Measurements from ENCODE around the gene KRTAP9-1. TPM values are rescaled to one million over a fixed set of nuclear protein-coding genes. Genes with fewer than 3 reads are reported as not detected.
A peak's percentile ranks its signal among the peaks of the same experiment; 100 is the strongest.
"Not testable (repeated sequence)": the region's sequence is repeated elsewhere in the genome, so short reads cannot be mapped to it uniquely, and the experiment has no call there.

KRTAP9-1 gene
- total RNA-seq, 1 donor: not detected

DNA sequence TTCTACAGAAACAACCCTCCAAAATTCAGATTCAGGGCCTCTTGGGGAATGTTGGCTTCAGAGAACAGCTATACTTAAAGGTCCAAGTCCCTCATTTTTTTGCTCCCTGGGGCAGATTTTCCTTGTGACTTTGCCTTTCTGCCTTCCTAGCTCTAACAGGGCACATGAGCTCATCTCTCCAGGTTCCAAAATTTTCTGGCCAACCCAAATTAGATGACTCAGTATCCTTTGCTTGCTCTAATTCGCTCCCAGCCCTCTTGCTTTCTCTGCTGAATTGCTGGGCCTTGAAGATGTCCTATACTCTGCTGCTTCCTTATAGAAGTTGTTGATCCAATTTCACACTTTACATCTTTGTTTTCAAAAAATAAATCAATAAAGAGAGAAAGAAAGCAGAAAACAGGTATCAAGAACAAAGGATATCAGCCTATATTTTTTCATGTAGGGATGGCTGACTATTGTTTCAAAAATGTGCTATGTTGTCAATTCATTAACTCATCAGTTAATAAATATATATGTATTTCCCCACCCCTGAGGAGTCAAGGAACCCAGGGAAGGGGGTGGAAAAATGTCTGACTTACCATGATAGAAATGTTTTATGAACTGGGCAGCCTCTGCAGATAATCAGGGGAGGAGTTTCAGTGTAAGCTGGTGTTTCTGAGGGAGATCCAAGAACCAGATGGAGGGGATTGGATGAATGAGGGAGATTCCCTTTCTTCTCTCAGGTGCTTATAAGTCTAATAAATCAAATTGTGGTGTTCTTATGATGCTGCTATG, 10.7 kb upstream of the KRTAP9-1 start:
- no peak for DNase-seq (ENCODE audit: low read depth in 2 of 3, low spot score in 2 of 3)

DNA sequence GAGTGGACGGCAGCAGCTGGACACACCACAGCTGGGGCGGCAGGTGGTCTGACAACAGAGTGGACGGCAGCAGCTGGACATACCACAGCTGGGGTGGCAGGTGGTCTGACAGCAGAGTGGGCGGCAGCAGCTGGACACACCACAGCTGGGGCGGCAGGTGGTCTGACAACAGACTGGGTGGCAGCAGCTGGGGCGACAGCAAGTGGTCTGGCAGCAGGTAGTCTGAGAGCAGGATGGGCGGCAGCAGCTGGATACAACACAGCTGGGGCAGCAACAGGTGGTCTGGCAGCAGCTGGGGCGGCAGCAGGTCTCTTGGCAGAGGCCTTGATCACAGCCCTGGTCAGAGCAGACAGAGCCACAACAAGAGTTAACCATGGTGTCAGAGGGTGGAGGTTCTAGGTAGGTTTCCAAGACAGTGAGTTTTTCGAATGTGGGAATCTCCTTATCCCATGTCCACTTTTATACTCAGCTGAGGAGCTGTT, 5.2 kb upstream of the KRTAP9-1 start, which contains the start of gene KRTAP4-1:
Gene KRTAP4-1 (minus strand): TSS at position 432 of the 482 bp plus-strand sequence. CDS start 57 bp downstream, at position 375.
- DNase-seq (ENCODE audit: low read depth in 2 of 3, low spot score in 2 of 3): no peak

DNA sequence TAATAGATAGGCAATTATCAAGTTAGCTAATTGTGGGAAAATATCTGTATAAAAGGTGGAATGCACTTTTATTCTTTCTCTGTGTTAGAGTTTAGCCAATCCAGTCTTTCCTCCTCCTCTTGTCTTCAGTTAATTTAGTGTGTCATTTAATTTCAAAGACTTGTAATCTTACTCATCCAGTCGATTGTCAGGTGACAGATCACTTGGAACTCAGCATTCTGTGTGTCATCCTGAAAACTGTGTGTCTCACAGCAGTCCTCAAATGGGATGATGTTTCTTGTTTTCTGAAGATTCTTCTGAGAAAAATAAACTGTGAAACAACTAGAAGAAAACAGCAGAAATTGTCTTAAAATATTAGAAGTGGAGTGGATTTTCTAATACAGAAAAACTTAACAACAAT, 4.7 kb upstream of the KRTAP9-1 start:
- DNase-seq (ENCODE audit: low read depth in 2 of 3, low spot score in 2 of 3): no peak

- DNase-seq (ENCODE audit: low read depth in 2 of 3, low spot score in 2 of 3): no peak
Observed at GRCh38 chr17:41186872-41187271, 2.8 kb upstream of the KRTAP9-1 start.

DNA sequence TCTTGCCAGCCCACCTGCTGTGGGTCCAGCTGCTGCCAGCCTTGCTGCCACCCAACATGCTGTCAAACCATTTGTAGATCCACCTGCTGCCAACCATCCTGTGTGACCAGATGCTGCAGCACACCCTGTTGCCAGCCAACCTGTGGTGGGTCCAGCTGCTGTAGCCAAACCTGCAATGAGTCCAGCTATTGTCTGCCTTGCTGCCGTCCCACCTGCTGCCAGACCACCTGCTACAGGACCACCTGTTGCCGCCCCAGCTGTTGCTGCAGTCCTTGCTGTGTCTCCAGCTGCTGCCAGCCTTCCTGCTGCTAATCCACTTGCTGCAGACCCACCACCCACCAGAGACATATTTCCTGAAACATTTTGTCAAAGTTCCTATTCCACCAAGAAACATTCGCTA, 641 bp downstream of the KRTAP9-1 start:
- DNase-seq (ENCODE audit: low read depth in 2 of 3, low spot score in 2 of 3): no peak

DNA sequence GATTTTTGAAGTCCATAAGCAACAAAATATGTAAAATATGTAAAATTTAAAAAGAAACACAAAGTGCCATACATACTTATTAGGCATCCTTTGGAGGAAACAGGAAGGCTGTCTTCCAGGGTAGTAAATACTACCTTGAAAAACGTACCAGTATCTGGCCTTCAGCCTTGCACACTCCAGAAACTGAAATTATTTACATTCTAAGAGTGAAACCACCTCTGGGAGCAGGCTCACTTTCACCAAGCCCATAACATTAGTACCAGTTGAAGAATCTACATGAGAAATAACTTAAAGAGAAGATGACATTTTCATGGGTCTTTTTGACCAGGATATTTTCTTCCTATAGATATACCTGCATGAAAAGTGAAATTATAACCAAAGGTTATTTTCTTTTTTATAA, 6.4 kb downstream of the KRTAP9-1 start:
- no peak for DNase-seq (ENCODE audit: low read depth in 2 of 3, low spot score in 2 of 3)

DNA sequence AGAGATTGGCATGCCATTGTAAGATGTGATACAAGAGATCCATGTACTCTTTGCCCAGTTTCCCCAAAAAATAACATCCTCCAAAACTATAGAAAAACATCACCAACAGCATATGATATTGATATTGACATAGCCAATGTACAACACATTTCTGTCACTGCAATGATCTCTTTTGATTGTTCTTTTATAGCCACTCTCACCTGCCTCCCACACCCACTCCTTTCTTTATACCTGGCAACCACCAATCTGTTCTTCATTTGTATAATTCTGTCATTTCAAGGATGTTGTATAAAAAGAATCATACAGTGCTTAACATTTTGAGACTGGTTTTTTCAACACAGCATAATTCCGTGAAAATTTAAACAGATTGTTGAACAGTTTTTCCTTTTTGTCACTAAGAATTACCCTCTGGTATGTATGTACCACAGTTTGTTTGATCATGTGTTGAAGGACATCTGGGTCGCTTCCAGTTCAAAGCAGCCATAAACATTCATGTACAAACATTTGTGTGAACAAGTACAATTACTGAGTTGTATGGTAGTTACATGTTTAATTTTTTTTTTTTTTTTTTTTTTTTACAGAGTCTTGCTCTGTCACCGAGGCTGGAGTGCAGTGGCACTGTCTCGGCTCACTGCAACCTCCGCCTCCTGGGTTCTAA, 9.9 kb downstream of the KRTAP9-1 start:
- DNase-seq (ENCODE audit: low read depth in 2 of 3, low spot score in 2 of 3): no peak

DNA sequence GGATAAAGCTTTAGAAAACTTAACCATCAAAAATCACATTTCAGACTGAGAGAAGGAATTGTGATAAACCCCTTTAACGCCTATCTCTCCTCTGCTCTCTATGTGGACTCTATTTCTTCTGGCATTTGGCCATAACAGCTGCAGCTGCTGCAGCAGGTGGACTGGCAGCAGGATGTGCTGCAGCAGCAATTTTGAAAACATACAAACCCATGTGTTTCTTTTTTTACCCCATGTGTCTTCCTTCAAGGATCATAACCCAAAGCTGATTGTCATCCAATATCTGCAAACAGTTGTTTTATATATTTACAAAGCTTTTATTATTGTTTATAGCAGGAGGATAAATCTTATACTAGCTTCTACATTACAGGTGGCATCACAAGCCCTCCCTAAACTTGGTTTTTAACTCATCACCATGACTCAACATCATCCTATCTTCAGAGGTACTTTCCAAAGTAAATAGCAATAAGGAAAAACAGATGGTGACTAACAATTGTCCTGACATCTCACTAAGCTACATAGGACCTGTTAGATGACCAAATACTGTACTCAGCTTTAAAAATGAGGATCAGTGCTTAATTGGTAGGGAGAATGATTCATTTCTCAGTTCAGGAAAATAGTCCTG, 22.3 kb downstream of the KRTAP9-1 start:
- peak in 1 of 3 donors; percentile 10 for DNase-seq (ENCODE audit: low read depth in 2 of 3, low spot score in 2 of 3)

DNA sequence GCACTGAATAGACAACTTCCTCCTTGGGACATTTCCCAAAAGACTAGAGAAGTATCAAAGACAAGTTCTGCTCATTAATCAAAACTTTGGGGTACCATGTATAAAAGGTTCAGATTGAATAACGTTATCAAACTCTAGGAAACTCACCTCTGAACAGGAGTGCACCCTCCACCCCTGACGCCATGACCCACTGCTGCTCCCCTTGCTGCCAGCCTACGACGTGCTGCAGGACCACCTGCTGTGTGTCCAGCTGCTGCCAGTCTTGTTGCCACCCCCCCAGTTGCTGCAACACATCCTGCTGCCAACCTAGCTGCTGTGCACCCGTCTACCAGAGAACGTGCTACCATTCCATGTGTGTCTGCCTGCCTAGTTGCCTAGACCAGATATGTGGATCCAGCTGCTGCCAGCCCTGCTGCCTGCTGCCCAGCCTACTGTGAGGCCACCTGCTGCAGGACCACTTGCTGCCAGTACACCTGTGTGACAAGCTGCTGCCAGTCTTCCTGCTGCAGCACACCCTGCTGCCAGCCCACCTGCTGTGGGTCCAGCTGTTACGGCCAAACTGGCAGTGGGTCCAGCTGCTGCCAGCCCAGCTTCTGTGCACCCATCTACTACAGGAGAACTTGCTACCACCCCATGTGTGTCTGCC, 23.0 kb downstream of the KRTAP9-1 start:
- DNase-seq (ENCODE audit: low read depth in 2 of 3, low spot score in 2 of 3): no peak

DNA sequence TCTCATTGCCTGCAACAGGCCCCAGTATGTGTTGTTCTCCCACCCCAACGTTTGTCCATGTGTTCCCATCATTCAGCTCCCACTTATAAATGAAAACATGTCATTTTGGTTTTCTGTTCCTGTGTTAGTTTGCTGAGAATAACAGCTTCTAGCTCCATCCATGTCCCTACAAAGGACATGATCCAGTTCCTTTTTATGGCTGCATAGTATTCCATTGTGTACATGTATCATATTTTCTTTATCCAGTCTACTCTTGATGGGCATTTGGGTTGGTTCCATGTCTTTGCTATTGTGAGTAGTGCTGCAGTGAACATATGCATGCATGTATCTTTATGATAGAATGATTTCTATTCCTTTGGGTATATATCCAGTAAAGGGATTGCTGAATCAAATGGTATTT, 26.0 kb downstream of the KRTAP9-1 start:
- DNase-seq (ENCODE audit: low read depth in 2 of 3, low spot score in 2 of 3): no peak

GRCh38 chr17:41223821-41224220, 34.1 kb downstream of the KRTAP9-1 start:
- no peak for DNase-seq (ENCODE audit: low read depth in 2 of 3, low spot score in 2 of 3)

DNA sequence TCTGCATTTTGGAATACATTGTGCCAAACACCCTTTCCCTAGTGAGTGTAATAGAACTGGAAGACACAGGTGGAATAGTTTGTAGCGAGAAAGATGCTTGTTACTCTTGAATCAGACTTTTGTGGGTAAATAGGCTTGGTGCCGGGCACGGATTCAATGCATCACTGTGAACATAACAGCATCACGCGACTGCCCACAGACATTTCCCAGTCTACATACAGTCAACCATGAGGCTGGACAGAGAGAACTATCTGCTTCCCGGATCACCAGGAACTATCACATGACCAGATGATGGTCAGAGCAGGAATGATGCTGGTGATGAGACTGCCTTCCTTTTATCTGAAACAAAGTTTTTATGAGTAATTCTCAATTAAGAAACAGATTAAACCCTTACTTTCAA, 36.4 kb downstream of the KRTAP9-1 start:
- no peak for DNase-seq (ENCODE audit: low read depth in 2 of 3, low spot score in 2 of 3)

DNA sequence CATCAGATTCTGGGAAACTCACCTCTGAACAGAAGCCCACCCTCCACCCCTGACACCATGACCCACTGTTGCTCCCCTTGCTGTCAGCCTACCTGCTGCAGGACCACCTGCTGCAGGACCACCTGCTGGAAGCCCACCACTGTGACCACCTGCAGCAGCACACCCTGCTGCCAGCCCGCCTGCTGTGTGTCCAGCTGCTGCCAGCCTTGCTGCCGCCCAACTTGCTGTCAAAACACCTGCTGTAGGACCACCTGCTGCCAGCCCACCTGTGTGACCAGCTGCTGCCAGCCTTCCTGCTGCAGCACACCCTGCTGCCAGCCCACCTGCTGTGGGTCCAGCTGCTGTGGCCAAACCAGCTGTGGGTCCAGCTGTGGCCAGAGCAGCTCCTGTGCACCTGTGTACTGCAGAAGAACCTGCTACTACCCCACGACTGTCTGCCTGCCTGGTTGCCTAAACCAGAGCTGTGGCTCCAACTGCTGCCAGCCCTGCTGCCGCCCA, 37.0 kb downstream of the KRTAP9-1 start, which contains the start of gene KRTAP9-2:
Gene KRTAP9-2 (plus strand): TSS at position 51 of the 498 bp plus-strand sequence. CDS start 7 bp downstream, at position 58.
- not testable (repeated sequence) for DNase-seq (ENCODE audit: low read depth in 2 of 3, low spot score in 2 of 3)

DNA sequence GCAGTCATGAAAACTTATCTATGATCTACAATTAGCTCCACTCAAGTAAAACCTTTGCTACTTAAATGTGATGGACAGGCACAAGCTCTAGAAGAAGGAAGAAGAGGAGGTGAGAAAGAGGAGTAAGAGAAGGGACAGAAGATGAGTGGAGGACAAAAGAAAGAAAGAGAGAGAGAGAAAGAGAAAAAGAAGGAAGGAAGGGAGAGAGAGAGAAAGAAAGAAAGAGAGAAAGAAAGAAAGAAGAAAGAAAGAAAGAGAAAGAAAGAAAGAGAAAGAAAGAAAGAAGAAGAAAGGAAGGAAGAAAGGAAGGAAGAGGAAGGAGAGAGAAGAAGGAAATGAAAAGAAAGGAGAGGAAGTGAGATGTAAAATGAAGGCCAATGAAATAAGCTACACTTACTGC, 40.4 kb downstream of the KRTAP9-1 start:
- no peak for DNase-seq (ENCODE audit: low read depth in 2 of 3, low spot score in 2 of 3)

- no peak for DNase-seq (ENCODE audit: low read depth in 2 of 3, low spot score in 2 of 3)
Observed at GRCh38 chr17:41231731-41232130, 42.0 kb downstream of the KRTAP9-1 start.

GRCh38 chr17:41232399-41233105, 42.9 kb downstream of the KRTAP9-1 start, which contains the start of gene KRTAP9-3:
TSS of gene KRTAP9-3 (plus strand) at chr17:41232449. CDS start at chr17:41232502, 53 bp downstream.
- DNase-seq (ENCODE audit: low read depth in 2 of 3, low spot score in 2 of 3): not testable (repeated sequence)

DNA sequence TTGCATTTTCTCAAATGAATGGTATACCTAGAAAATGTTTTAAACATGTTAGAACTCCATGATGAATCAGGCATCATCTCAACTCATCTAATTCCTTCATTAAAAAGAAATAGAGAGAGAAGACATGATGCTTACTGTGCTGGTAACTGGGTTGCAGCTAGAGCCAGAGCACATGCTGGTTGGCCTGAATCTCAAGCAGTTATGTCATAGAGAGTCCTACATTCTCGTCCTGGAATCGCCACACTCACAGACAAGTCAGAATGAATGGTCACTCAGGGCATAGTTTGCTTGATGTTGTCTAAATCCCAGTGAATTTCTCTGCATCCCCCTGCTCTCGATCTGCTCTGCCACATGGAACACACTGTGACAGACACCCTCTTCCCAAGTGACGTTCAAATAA, 47.4 kb downstream of the KRTAP9-1 start:
- not testable (repeated sequence) for DNase-seq (ENCODE audit: low read depth in 2 of 3, low spot score in 2 of 3)

DNA sequence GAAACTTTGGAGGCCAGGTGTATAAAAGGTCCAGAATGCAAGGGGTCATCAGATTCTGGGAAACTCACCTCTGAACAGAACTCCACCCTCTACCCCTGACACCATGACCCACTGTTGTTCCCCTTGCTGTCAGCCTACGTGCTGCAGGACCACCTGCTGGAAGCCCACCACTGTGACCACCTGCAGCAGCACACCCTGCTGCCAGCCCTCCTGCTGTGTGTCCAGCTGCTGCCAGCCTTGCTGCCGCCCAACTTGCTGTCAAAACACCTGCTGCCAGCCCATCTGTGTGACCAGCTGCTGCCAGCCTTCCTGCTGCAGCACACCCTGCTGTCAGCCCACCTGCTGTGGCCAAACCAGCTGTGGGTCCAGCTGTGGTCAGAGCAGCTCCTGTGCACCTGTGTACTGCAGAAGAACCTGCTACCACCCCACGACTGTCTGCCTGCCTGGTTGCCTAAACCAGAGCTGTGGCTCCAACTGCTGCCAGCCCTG, 48.3 kb downstream of the KRTAP9-1 start, which contains the start of gene KRTAP9-8:
Gene KRTAP9-8 (plus strand): TSS at position 51 of the 489 bp plus-strand sequence. CDS start 53 bp downstream, at position 104.
- DNase-seq (ENCODE audit: low read depth in 2 of 3, low spot score in 2 of 3): not testable (repeated sequence)

Data from hematopoietic multipotent progenitor cell (in vitro differentiated cells).